GM21526 (cell line): ENCODE measurements around the gene SDCCAG8.
A peak's percentile ranks its signal among the peaks of the same experiment; 100 is the strongest.

ENCODE experiments used
- ATAC-seq: cut with Tn5 transposase; IDR thresholded peaks from one replicate; pipeline ENCODE4 v1.9.1; 2021; ENCODE audit warnings: moderate library complexity; ENCODE audit not compliant: unreplicated experiment, low FRiP score

The SDCCAG8 gene

GRCh38 chr1:243413431-243414151 lies 157.8 kb downstream of the SDCCAG8 start:
- no peak for ATAC-seq

- ATAC-seq: no peak
Observed at GRCh38 chr1:243414152-243414494, 158.3 kb downstream of the SDCCAG8 start.

DNA sequence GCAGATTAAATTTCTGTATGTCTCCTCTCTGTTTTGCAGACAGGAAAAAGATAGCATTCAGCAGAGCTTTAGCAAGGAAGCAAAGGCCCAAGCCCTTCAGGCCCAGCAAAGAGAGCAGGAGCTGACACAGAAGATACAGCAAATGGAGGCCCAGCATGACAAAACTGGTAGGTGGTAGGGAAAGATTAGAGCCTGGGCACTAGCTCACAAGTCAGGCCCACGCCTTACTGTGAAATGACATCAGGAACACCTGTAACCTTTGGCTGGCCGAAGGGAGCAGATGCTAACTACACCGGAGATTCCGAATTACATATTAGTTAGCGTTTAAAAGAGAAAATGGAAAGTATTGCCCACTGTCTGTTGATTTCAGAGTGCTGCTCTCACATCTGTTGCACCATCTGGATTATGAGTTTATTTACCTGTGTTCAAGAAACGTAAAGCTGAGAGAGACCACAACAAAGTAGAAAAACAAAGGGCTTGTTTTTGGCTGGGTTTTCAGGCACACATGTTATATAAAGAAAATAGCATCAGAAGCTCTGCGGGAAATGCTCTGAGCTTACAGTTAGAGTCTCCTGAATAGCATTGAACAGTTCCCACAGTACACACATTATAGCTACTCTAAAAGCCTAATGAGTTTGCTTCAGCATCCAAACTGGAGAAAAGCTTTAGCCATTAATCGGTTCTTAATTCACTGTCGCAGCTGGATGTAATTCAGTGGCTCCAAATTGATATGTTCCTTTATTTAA lies 160.0 kb downstream of the SDCCAG8 start:
- no peak for ATAC-seq

GRCh38 chr1:243416495-243416894 lies 160.7 kb downstream of the SDCCAG8 start:
- ATAC-seq: peak; percentile 42

GRCh38 chr1:243420016-243420945 lies 164.4 kb downstream of the SDCCAG8 start:
- no peak for ATAC-seq

DNA sequence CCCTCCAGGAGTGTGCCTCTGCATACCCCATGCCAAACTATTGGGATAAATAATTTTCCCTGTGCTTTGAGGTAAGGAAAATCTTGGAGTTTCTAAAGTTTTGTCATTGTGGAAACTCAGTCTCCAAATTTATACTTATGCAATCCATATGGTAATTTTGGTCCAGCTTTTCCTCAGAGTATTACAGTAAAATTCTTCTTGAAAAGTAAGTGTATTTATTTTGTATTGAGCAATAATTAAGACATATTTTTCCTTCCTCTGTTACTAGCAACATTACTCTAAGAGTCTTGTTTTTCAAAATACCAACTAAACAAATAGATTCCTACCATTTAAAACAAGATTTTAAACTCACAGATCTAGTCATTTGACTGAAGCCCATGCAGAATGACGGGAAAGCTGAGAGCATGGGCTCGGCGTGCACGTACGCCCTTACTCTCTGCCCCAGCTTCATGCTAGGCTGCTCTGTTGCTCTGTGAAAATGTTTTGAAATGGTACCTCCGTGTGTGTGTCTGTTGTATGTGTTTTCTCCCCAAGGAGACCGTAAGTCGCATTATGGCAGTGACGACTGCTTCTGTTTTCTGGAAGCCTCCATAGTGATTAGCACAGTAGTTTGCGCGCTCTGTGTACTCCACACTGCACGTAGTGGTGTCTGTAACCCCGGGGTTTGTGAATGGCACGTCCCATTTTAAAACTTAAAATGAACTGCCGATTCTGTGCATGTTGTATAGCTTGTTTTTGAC lies 165.3 kb downstream of the SDCCAG8 start:
- no peak for ATAC-seq

DNA sequence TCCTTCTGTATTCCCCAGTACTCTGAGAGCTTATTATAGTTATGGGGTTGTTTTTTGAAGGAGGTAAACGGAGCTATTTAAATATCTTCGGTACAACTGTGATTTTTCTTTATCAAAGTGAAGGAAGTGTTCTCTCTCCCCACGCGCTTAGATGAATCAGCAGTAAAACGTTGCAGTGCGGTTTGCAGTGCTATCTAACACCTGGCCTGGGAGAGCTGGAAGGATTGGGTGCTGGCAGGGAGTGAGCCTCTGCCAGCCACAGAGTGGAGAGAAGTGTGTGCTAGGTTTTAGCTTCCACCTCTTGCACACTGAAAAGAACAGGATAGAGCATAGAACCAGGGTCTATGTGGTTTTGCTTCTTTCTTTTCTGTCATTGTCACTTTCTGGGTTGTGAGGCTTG lies 165.9 kb downstream of the SDCCAG8 start:
- ATAC-seq: peak; percentile 78

DNA sequence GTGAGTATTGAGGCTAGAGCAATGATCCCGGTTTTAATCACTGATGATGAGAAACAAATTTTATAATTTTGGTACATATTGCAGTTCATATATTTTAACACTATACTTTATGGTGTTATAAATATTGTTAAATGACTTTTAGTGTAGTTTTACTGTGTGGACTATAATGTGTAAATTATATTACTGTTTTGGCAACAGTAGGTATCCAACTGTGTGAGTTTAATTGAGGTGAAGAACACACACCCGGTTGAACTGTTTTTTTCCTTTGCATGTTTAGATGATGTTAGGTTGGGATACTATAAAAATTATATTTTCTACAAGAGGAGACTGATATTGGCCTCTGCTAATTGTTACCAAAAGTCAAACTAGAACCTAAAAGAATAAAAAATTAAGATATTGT lies 166.5 kb downstream of the SDCCAG8 start:
- ATAC-seq: no peak

DNA sequence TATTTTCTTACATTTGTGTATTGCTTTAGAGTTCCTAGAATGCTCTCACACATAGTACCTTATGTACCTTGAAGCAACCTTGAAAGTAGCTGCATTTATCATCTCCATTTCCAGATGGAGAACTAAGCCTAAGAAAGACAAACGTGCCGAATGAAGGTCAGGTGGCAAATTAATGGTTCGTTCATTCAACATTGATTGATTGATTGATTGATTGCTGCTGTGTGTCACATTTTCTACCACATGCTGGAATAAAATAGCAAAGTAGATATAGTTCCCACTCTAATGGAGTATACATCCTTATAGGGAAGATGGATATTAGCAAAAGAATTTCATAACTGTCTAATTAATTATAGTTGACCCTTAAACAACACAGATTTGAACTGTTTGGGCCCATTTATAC lies 172.2 kb downstream of the SDCCAG8 start:
- no peak for ATAC-seq

GRCh38 chr1:243428617-243429342 lies 172.9 kb downstream of the SDCCAG8 start:
- ATAC-seq: no peak

DNA sequence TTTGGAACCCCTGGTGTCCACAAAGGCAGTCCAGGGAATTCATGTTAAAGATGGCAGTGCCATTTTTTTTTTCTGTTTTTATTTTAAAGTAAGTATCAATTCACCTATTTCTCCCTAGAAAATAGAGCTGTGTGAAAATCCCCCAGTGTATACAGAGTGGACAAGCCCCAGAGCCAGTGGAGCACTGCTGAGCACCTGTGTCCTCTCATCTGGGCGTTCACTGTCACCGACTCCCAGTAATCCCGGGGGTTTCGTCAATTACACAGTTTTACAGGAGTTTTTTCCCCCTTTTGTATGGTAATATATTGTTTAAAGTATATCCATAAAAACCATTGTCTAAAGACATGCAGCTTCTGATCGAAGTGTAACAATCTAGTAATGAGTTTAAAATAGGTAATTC lies 175.8 kb downstream of the SDCCAG8 start:
- ATAC-seq: no peak

DNA sequence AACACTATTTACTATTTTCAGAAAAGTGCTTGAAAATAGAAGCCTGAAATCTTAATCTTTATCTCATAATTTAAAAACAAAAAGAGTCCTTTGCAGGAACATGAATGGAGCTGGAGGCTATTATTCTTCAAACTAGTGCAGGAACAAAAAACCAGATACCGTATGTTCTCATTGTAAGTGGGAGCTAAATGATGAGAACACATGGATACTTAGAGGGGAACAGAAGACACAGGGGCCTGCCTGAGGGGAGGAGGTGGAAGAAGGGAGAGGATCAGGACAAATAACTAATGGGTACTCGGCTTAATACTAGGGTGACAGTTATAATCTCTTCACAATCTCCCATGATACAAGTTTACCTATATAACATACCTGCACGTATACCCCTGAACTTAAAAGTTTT lies 176.3 kb downstream of the SDCCAG8 start:
- no peak for ATAC-seq

GRCh38 chr1:243433737-243434370 lies 178.0 kb downstream of the SDCCAG8 start:
- ATAC-seq: no peak

DNA sequence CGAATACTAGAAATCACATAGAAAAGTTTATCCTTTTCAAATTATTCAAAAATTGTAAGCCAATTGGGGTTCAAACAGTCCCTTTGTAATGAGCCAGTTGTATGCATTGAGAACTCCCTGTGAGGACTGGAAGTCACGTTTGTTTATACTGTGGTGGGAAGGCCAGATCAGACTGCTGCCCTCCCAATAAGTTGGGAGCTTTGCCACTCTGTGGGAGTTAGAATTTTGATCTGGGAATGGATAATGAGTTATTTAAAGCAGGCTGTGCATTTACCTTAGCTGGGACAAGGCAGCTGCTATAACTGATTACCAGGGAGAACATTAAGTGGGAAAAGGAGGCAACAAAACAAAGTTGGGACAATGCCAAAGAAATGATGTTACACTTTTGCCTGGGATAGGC lies 178.8 kb downstream of the SDCCAG8 start:
- ATAC-seq: no peak

GRCh38 chr1:243435836-243436235 lies 180.0 kb downstream of the SDCCAG8 start:
- no peak for ATAC-seq

GRCh38 chr1:243438146-243438545 lies 182.3 kb downstream of the SDCCAG8 start:
- ATAC-seq: no peak

GRCh38 chr1:243438815-243439214 lies 183.0 kb downstream of the SDCCAG8 start:
- ATAC-seq: no peak

DNA sequence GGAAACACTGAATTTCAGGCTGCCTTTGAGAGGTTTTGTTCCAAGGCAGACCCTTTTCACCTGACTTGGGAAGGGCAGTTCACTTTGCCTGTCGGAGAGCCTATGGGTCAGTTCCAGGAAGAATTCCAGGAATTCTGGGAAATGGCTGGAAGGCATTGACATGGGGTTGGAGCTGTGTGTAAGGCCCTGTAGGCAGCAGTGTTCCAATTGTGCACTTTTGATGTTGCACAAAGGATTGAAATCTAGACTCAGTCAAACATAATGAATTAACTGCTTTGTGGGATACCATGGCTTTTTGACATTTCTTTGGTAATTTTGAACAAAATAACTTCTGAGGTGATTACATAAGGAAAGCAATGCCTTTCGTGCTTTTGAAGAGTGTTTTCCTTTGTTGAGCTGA lies 184.6 kb downstream of the SDCCAG8 start:
- no peak for ATAC-seq

DNA sequence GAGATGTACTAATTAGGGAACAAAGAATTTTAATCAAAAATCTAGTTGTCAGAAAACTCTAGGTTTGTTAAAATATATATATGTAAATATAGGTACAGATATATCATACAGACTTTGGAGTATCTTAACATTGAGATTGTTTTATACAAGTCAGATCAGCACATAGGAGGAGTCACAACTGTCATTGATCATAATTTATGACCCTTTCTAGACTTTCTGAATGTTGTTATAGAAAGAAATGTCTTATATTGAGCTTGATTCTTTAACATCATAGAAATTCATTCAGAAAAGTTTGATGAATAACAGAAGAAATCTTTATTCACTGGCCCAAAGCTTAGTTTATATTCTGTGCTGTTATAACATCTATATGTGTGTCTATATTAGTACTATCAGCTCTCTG lies 185.8 kb downstream of the SDCCAG8 start:
- no peak for ATAC-seq
